ENCODE results near the gene ANKRD11.
"Not testable (repeated sequence)": the region's sequence is repeated elsewhere in the genome, so short reads cannot be mapped to it uniquely, and the experiment has no call there.

The ANKRD11 gene

GRCh38 chr16:89308391-89309333, 181.7 kb downstream of the ANKRD11 start:
- Histone ChIP-seq H3K9ac (no peak overlapping the region), H3K9me3 (ENCODE audit: control insufficient read depth, low read length) (no peaks in the 10 kb centered on the region), H3K4me3 (ENCODE audit: low read depth, low read length) (no peak overlapping the region), H3K4me2 (ENCODE audit: low read length) (no peak overlapping the region), H3K4me1 (peaks cover 3% of the 10 kb centered on the region), H3K27ac (no peak overlapping the region), H3K36me3 (ENCODE audit: control insufficient read depth, insufficient read depth, low read length) (no peaks in the 10 kb centered on the region), H3K79me2 (peaks cover 66% of the 10 kb centered on the region), H2AFZ (no peak overlapping the region), H3K27me3 (ENCODE audit: control insufficient read depth, insufficient read depth, low read length) (no peaks in the 10 kb centered on the region)
- peak; percentile 24 for TF ChIP-seq CTCF (IDR thresholded peaks at IDR 0.05)

DNA sequence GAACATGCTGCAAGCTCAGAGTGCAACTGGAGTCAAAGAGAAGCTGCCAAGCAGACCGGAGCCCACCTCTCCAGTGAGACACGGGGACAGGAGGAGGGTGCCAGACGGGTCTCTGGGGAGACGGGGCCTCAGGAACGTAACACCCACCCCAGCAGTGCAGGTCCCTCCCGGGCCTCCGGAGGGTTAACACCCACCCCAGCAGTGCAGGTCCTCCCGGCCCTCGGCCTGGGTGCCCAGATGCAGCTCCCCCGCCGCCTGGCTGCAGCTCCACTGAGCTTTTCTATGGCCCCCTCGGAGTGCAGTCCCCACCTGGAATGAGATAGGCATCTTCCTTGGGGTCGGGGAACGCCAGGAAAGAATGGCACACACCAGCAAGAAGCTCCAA, 182.9 kb downstream of the ANKRD11 start:
- Histone ChIP-seq H3K79me2 (peaks cover 68% of the 10 kb centered on the region), H3K27ac (no peak overlapping the region), H3K9me3 (ENCODE audit: control insufficient read depth, low read length) (no peaks in the 10 kb centered on the region), H2AFZ (no peak overlapping the region), H3K27me3 (ENCODE audit: control insufficient read depth, insufficient read depth, low read length) (no peaks in the 10 kb centered on the region), H3K9ac (no peak overlapping the region), H3K4me2 (ENCODE audit: low read length) (no peak overlapping the region), H3K4me1 (peaks cover 3% of the 10 kb centered on the region), H3K4me3 (ENCODE audit: low read depth, low read length) (no peak overlapping the region), H3K36me3 (ENCODE audit: control insufficient read depth, insufficient read depth, low read length) (no peaks in the 10 kb centered on the region)
- TF ChIP-seq CTCF (IDR thresholded peaks at IDR 0.05): no peak

GRCh38 chr16:89306457-89307420, 183.6 kb downstream of the ANKRD11 start:
- not testable (repeated sequence) for H3K27ac ChIP-seq; H3K4me3 ChIP-seq (ENCODE audit: low read depth, low read length); H3K36me3 ChIP-seq (ENCODE audit: control insufficient read depth, insufficient read depth, low read length); H3K4me2 ChIP-seq (ENCODE audit: low read length); H3K27me3 ChIP-seq (ENCODE audit: control insufficient read depth, insufficient read depth, low read length); H3K4me1 ChIP-seq; H2AFZ ChIP-seq; H3K9me3 ChIP-seq (ENCODE audit: control insufficient read depth, low read length); H3K9ac ChIP-seq
- H3K79me2 ChIP-seq: peaks cover 64% of the 10 kb centered on the region

DNA sequence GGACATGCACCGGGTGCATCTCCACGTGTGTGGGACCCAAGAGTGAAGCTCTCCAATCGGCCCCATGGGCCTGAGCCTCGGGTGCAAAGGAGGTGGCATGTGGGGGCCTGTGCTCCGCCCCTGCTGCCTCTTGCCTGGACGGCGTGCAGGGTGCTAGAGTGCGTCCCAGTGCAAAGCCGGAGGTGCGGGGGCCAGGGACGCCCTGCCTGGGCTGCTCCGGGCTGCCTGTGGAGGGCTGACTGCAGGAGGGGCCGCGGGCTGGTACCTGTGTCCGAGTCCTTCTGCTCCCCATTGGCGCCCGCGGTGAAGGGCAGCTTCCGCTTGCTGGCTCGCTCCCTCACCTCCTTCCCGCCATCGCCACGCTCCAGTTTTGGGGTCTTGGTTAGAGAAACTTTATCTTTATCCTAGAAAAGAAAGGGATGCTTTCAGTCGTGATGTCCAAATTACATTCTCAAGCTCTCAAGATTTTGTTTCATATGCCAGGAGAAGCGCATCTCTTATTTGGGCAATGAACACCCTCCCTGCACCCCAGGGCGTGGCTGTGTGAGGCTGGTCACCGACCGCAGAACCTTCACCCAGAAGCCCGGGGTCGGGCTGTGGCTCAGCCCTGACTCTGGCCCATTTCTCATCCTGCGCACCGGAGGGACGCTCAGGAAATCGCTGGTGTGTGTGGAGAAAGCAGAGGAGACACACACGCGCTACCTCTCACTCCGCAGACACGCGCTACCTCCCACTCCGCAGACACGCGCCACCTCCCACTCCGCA, 185.2 kb downstream of the ANKRD11 start:
- Histone ChIP-seq H3K4me1 (peaks cover 3% of the 10 kb centered on the region), H3K9ac (no peak overlapping the region), H3K27ac (no peak overlapping the region), H3K27me3 (ENCODE audit: control insufficient read depth, insufficient read depth, low read length) (no peaks in the 10 kb centered on the region), H3K4me3 (ENCODE audit: low read depth, low read length) (no peak overlapping the region), H2AFZ (no peak overlapping the region), H3K36me3 (ENCODE audit: control insufficient read depth, insufficient read depth, low read length) (no peaks in the 10 kb centered on the region), H3K9me3 (ENCODE audit: control insufficient read depth, low read length) (no peaks in the 10 kb centered on the region), H3K79me2 (peaks cover 68% of the 10 kb centered on the region), H3K4me2 (ENCODE audit: low read length) (no peak overlapping the region)
- TF ChIP-seq CTCF (IDR thresholded peaks at IDR 0.05): no peak

Data from parathyroid adenoma (tissue), 2 donors.